Stimulated activated CD8-positive, alpha-beta memory T cell treated with anti-CD3 and anti-CD28 coated beads, Interleukin-2, amount 100 ng/mL, for 48 hours (primary cell): ENCODE data around the gene EPB41.
"Not testable (repeated sequence)": the region's sequence is repeated elsewhere in the genome, so short reads cannot be mapped to it uniquely, and the experiment has no call there.

ENCODE experiments used
- DNase-seq, 2 donors: peaks; one replicate each; pipeline ENCODE4 v3.0.0-alpha.2; 2020; ENCODE audit warnings: low read depth in 2 of 2

The EPB41 gene

DNA sequence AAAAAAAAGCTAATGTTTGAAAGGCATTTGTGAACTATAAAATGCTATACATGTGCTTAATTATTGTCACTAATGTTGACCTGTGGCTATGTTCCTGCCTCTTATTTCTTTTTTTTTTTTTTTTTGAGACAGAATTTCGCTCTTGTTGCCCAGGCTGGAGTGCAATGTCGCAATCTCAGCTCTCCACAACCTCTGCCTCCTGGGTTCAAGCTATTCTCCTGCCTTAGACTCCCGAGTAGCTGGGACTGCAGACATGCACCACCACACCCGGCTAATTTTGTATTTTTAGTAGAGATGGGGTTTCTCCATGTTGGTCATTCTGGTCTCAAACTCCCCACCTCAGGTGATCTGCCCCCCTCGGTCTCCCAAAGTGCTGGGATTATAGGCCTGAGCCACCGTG, 193.7 kb downstream of the EPB41 start:
- not testable (repeated sequence) for DNase-seq

DNA sequence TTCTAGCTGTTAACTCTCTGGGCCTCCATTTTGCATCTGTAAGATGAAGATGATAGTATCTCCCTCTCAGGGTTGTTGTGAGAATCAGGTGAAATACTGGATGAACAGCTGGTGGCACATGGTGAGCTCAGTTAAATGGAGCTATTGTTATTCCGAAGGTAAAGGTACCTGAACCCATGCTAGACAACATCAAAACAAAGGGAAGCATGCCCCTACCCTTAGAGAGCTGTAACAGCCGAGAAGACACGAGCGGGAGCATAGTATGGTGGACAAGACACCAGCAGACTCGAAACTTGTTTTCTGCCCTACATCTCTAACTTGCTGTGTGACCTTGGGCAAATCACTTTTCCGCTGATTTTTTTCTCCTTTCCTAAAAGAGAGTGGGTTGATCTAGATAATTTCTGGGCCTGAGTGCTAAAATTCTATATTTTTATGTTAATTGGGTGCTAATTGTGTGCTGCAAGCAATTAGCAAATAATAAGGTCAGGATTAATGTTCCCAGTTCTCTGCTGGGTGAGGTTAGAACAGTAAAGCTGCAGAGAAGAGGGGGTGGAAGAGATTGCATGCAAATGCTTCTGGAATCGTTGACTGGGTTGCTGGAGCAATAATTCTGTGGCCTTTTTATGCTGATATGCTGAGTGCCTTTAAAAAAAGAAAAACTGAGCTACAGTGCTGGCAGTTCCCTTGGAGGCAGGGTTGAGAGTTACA, 198.5 kb downstream of the EPB41 start:
- no peak for DNase-seq

DNA sequence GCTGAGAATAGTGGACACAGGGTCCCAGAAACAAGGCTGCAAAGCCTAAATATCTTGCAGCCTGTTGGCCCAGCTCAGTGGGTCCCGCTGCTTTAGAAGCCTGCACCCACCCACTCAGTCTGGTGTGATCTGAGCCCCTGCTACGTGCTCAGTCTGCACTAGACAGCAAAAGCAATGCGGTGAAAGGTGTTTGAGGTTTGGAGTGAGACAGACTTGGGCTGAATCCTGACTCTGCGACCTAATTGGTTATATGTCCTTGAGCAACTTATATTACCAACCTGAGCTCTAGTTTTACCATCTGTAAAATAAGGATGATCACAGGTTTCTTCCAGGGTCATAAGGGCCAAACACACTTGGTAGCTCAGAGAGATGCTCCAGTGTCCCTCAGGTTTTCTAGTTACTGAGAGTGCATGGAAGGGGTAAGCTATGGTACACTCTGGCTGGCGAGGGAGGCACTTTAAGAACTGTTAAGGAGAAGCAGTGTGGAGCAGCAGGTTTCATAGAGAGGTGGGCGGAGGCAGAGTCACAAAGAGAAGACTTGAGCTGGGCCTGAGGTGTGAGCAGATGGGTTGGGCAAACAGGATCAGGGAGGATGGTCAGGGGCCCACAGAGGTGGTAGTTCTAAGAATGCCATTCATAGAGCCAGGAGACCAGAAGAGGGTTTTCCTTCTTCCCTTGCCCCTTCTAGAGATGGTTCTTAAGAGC, 199.2 kb downstream of the EPB41 start:
- DNase-seq: no peak

DNA sequence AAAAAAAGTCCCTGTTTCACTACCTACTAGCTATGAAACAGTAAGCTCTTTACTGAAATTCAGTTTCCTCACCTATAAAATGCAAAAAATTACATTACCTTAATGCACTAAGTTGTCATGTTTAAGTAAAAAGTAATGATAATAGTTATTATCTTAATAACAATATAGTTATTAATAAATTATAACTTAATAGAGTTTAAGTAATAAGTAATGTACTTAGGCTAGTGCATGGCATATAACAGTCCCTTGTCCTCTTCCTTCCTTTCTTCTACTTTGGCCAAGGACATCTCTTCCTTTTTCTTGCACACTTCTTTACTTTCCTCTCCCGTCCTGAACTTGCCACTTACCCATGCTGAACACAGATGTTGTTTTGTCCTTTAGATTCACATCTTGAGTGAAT, 200.3 kb downstream of the EPB41 start:
- DNase-seq: no peak

DNA sequence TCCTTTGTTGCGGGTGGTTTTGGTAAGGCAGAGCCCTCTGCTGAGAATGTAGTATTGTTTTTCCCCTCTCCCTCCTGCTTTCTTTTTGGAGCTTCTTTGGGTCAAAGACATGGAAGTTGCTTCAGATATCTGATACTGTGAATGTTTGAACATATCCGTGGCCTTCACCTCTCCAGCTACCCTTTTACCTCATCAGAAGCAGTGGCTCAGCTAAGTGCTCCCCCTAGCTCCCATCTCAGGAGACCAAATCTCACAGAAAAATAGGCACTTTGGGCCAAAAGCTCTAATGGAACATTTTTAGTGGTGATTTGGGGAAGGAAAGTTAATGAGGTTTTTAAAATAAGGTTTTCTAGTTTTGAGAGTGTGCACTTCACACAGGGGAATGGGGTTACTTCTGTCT, 203.0 kb downstream of the EPB41 start:
- no peak for DNase-seq

DNA sequence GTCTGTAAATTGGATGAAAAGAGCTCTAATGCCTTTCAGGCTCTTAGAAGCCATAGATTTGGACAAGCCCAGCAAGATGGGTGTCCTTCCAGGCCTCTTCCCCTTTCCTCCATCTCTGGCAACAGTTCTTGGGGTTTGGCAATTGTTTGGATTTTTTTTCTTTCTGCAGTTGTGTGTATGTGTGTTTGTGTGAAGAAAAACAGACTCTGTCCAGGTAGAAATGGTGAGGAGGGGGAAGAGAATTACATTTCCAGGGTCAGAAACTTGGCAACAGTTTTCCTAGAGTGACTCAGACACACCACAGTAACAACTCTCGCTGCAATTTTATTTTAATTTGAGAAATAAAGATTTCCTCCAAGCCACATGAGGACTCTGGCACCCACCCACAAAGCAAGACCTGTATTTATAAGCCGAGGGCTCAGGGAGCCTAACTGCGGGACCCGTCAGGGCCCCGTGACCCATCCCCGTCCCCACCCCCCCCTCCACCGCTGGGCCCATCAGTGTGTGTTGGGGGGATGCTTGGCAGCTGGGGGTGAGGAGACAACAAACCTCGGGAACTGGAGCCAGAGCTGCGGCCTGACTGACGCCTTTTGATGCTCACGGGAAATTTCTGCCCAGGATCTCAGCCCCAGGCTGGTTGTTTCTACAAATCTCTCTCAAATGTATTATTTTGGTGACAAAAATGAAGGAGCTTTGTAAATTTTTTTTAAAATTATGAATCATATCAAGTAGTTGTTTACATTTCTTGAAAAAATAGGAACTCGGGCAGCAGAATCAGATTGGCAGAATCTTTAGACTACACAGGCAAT, 205.0 kb downstream of the EPB41 start:
- DNase-seq: no peak

DNA sequence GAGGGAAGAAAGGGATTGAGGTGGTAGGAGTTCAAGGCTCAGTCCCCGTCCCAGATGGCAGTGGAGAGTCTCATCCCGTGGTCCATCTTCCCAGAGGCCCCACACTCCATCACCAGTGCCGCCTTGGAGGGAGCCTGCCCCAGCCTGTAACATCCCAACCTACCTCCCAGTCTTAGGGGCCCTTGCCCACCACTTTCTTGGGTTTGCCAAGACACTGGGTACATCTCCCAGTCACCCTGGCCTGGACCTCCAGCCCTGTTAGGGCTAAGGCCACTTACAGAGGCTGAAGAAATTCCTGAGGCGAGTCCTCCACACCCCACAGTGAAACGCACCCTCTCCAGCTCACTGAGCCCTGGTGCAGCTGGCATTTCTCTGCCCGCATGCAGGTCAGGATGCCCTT, 206.0 kb downstream of the EPB41 start:
- no peak for DNase-seq

DNA sequence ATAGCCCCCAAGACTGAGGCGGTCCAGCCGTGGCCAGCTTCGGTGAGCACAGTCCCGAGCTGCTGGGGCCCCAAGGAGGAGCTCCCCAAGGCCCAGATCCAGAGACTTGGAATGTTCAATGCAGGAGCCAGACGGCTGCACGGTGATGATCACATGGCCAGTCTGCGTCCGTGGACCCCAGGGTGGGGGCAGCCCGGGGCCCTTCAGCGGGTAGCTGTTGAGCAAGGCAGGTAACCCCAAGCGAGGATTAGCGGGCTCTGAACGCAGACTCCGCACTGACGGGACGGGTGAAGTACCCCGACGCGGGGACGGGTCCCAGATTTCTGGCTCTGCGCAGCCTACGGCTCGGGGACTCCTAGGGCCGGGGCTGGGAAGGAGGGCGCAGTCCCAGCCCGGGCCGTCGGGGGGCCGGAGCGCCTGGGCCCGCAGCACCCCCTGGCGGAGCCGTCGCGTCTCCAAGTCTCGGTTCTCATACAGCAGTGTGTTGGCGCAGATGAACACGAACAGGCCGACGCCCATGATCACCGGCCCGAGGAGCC, 206.6 kb downstream of the EPB41 start:
- DNase-seq: peak; percentile 54 to 59

DNA sequence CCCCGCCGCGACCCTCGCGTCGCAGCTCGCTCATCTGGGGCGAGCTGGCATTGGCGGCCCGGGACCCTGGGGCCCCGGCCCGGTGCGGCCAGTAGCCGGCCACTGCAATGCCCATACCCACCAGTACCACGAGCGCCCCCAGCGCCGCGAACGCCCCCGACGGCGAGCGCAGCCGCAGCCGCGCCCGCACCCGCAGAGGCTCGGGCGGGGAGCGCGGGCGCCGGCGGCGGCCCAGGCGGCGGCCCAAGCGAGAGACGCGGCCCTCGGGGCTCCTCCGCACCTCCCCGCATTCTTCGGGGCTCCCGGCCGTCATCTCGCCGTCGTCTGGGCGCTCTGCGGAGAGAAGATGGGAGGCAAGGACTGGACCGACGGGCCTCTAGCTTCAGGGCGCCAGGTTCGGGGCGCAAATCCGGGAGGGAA, 207.2 kb downstream of the EPB41 start:
- DNase-seq: no peak

DNA sequence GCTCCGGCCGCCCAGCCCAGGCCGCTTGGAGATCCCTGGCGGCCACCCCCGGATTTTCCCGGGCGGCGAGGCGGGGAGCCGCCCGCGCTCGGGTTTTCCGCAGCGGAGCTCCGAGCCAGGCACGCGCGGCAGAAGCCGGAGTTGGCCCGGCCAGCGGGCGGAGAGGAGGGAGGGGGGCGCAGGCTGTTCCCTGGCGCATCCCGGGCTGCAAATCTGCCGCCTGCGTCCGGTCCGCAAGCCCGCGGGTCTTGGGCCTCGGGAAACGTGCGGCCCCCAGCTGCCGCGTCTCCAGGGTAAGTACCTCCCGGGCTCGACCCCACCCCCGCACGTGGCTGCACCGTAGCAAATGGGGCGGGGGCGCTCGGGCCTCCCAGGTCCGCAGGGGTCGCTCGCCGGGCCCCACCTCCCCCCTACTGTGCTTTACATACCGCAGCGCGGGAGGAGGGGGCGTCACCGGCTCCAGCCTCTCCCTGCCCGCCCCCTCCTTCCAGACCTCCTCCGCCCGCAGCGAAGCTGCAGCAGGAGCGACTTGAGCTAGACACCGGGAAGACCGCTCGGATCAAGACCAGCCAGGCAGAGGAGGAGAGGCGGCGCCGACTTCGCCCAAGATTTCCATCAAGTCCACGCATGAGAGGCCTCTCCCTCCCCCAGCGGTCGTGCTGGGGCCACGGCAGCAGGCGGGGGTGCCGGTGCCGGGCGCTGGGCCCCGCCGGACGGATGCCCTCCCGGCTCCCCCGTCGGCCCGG, 207.7 kb downstream of the EPB41 start:
- no peak for DNase-seq

DNA sequence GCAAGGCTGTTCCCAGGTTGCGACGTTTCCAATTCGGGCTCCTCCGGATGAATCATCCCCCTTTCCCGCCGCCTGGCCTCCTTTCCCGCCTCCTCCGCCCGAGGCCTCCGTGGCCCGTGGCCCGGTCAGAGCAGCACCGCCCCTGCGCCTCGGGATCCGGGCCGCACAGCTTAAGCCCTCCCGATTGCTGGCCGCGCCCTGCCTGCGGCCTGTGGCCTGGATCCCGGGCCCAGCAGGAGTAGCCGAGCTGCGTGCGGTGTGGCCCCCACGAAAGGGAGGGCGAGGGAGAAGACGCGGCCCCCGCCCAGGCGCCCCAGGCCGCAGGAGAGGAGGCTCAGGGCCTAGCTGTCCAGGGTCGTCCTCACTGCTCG, 208.3 kb downstream of the EPB41 start:
- DNase-seq: no peak

DNA sequence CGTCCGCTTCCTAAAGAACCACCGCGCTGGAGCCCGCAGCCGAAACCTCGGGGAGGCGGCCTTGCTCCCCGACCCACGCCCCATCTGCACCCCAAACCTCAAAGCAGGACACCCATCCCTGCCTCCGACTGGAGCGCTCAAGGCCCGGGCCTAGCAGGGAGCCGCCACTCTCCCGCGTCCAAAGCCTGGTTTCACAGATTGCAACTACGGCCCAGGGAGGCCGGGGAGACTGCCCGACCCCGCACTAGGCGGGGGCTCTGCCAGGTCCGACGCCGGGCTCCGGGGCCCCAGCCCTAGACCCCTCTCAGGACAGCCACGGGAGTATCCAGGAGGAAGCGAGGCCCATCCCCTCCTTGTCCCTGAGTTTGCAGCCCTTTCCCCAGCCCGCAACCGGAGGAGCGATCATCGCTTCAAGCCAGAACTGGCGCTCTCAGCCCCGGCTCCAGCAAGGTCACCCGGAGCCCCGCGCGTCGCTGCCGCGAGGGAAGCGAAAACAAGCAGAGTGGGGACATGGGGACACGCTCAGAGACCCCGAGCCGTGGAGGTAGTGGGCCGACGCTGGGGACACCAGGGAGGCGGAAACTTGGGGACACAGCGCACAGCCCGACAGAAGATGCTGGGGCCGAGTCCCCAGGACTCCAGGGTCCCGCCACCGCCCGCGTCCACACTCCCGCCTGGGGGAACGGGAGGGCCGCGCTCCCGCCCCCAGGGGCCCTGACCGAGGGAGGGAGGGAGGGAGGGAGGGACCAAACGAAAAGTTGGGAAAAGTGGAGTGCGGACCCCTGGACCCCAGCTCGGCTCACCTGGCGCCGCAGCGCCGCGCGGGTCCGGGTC, 208.9 kb downstream of the EPB41 start:
- no peak for DNase-seq

DNA sequence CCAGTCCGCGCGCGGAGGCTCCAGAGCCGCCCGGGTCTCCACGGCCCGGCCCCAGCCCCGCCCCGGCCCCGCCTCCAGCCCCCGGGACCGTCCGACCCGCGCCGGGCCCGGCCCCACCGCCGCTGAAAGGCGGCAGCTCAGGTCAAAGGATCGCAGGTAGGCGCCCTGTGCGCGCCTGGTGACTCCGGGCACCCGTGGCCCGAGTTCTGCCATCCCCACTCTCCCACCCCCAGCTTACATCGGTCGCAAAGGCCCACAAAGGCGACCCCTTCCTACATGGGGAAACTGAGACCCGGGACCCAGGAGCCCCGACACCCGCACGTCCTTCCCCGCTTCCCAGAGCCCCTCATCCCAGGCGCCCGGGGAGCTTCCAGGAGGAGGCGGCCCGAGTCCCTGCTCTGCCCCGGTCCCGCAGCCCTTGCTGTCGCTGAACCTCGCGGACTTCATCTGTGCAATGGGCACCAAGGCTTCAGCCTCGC, 209.6 kb downstream of the EPB41 start, which contains the start of gene TMEM200B:
Gene TMEM200B, minus strand, starts transcription at position 17 of the 479 bp plus-strand sequence. CDS start 2,075 bp downstream, outside the sequence.
- DNase-seq: no peak

DNA sequence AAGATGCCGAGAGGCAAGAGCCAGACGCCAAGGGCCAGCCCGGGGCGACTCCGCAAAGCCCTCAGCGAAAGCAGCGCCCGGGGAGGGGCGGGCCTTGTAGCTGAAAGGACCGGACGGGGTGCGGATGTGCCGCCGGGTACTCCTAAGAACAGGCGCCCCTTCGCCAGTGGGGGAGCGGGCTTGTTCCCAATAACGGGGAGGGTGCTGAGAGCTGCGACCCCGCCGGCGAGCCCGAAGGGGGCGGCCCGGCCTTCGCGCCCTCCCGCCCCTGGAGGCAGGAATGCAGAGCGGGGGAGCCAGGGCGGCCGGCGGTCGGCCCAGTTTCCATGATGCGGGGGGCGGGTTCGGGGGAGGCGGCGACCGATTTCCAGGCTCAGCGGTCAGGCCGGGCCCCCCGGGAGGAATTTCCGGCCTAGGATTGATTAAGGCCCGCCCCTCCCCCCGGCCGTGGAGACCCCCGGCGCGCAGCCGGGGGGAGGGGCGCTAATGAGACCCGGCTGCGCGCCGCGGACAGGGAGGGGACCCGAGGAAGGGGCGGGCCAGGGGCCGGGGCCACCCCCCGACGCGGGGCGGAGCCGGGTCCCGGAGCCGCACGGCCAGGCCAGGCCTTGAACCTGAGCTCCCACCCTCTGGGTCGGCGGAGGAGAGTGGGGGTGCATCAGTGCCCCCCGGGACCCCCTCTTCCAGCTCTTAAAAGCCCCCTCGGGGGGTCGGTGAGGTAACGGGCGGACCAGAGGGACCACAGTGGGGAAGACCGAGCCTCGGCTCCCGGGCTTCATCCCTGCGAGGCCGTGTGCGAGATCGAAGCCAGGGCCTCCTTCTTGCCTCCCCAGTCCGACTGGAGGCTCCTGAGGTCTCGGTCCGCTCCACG, 210.2 kb downstream of the EPB41 start:
- DNase-seq: peak; percentile 57 to 59

DNA sequence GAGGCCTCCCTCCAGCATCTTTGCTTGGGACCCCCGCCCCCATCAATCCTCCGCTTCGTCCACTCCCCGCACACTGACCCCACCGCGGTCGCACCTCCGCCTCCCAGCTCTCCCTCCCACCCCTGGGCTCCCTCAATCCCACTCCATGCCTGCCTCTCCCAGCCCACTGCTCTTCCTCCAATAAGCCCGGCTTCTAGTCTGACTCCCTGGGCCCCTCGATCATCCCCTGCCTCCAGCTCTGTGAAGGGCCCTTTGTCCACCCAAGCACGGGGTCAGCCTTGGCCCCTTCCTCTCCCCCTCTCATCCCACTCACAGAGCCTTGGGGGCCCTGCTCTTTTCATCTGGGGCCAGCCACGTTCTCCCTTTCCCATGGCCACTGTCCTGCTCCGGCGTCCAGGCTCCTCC, 210.9 kb downstream of the EPB41 start:
- no peak for DNase-seq

DNA sequence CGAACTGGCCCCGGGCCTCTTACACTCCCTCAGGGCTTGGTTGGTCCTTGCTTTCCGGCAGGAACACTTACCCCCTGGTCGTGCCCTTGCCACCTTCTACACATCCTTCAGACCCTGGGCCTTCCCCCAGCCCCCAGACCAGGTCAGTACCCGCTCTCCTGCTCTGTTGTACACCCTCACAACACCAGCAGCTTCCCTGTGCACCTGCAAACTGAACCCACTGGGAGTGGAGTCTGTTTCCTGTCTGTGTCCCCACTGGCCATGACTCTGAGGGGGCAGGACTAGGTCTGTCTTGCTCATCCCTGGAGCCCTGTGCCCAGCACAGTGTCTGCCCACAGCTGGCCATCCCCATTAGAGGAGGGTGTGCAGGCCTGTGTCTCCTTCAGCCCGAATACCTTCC, 211.4 kb downstream of the EPB41 start:
- DNase-seq: no peak

DNA sequence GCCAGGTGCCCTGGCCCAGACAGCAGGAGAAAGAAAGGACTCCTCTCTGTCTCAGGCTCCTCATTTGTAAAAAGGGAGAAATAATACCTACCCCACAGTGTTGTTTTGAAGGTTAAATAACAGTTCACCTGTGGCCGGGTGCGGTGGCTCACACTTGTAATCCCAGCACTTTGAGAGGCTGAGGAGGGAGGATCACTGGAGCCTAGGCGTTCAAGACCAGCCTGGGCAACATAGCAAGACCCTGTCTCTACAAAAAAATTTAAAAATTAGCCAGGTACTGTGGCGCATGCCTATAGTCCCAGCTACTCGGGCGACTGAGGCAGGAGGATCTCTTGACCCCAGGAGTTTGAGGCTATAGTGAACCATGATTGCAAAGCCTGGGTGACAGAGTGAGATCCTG, 211.8 kb downstream of the EPB41 start:
- no peak for DNase-seq

DNA sequence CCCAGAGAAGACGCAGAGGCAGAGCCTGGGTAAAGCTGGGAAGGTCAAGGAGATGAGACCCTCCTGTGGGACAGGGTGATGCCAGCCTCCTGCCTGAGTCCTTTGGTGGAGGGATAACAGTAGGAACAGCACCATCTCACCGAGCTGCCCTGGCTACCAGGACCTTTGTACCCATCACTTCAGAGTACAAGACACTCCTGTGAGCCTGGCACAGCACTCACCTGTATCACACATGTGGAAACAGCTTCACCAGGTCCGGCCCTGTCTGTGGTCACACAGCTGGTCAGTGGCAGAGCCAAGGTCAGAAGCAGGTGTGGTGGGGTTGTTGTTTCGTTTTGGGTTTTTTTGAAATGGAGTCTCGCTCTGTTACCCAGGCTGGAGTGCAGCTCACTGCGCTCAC, 214.4 kb downstream of the EPB41 start:
- DNase-seq: no peak

DNA sequence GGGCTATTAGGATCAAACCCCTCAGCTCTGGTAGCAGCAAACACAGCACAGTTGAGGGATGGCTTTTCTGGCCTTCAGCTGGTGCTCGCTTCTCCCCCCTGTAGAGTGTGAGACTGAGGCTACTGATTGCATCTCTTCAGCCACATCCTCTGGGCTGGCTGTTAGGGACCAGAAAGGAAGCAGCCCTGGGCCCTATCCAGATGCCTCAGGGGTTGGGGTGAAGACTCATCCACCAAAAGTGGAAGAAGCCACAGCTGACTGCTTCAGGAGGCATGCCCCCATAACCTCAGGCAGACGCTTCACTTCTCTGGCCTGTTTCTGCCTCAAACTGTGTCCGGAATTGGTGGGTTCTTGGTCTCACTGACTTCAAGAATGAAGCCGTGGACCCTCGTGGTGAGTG, 215.5 kb downstream of the EPB41 start:
- DNase-seq: no peak

DNA sequence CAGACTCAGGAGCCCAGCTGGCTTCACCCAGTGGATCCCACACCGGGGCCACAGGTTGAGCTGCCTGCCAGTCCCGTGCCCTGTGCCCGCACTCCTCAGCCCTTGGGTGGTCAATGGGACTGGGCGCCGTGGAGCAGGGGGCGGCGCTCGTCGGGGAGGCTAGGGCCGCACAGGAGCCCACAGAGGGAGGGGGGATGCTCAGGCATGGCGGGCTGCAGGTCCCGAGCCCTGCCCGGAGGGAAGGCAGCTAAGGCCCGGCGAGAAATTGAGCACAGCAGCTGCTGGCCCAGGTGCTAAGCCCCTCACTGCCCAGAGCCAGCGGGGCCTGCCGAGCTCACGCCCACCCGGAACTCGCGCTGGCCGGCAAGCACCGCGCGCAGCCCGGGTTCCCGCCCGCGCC, 216.7 kb downstream of the EPB41 start:
- DNase-seq: not testable (repeated sequence)
